8988T (cell line): ENCODE results near the gene FOXRED1.
"Not testable (repeated sequence)": the region's sequence is repeated elsewhere in the genome, so short reads cannot be mapped to it uniquely, and the experiment has no call there.

Experiments used
- DNase-seq: peaks from one replicate; pipeline ENCODE4 v3.0.0; 2011

The FOXRED1 gene

GRCh38 chr11:126268708-126269579 lies at the start of gene FOXRED1, which contains the start of gene SRPRA:
TSS of gene FOXRED1 (plus strand) at chr11:126269154. CDS start at chr11:126269207, 53 bp downstream.
TSS of gene SRPRA (minus strand) at chr11:126268895. CDS start at chr11:126268804, 91 bp downstream.
- DNase-seq, result peak; percentile 100

- DNase-seq, result no peak
Measured at GRCh38 chr11:126219547-126219946, 49.4 kb upstream of the FOXRED1 start.

- no peak for DNase-seq
Measured at GRCh38 chr11:126224647-126225294, 44.2 kb upstream of the FOXRED1 start.

GRCh38 chr11:126225295-126225665 lies 43.7 kb upstream of the FOXRED1 start:
- no peak for DNase-seq

GRCh38 chr11:126226334-126227084 lies 42.4 kb upstream of the FOXRED1 start:
- no peak for DNase-seq

- no peak for DNase-seq
Measured at GRCh38 chr11:126229858-126230540, 39.0 kb upstream of the FOXRED1 start.

GRCh38 chr11:126231725-126232459 lies 37.1 kb upstream of the FOXRED1 start:
- no peak for DNase-seq

GRCh38 chr11:126232683-126233082 lies 36.3 kb upstream of the FOXRED1 start:
- DNase-seq, result no peak

- DNase-seq, result no peak
Measured at GRCh38 chr11:126233391-126233790, 35.6 kb upstream of the FOXRED1 start.

- no peak for DNase-seq
Measured at GRCh38 chr11:126246636-126247035, 22.3 kb upstream of the FOXRED1 start.

GRCh38 chr11:126253265-126253664 lies 15.7 kb upstream of the FOXRED1 start:
- no peak for DNase-seq

- DNase-seq, result no peak
Measured at GRCh38 chr11:126254819-126255218, 14.1 kb upstream of the FOXRED1 start.

- DNase-seq, result not testable (repeated sequence)
Measured at GRCh38 chr11:126255507-126255906, 13.4 kb upstream of the FOXRED1 start.

GRCh38 chr11:126256216-126256615 lies 12.7 kb upstream of the FOXRED1 start:
- DNase-seq, result no peak

GRCh38 chr11:126257144-126257543 lies 11.8 kb upstream of the FOXRED1 start:
- no peak for DNase-seq

GRCh38 chr11:126257764-126258163 lies 11.2 kb upstream of the FOXRED1 start:
- no peak for DNase-seq

- no peak for DNase-seq
Measured at GRCh38 chr11:126262216-126262615, 6.7 kb upstream of the FOXRED1 start.

GRCh38 chr11:126263489-126263888 lies 5.5 kb upstream of the FOXRED1 start:
- DNase-seq, result no peak

- peak; percentile 43 for DNase-seq
Measured at GRCh38 chr11:126265811-126266210, 3.1 kb upstream of the FOXRED1 start.

GRCh38 chr11:126267650-126268049 lies 1.3 kb upstream of the FOXRED1 start:
- no peak for DNase-seq

GRCh38 chr11:126268361-126268707 lies 620 bp upstream of the FOXRED1 start:
- DNase-seq, result no peak

GRCh38 chr11:126277322-126277721 lies 8.4 kb downstream of the FOXRED1 start:
- DNase-seq, result no peak
